ENCODE results near the gene HTT. TPM values are rescaled to one million over a fixed set of nuclear protein-coding genes. Genes with fewer than 3 reads are reported as not detected.

HTT gene
- total and polyA plus RNA-seq, 10 of the 15 experiments (the other 5 are each of a cell fraction or from before 2014, with no cell fraction given) = 3.3 to 113 (median 43.3) TPM

DNA sequence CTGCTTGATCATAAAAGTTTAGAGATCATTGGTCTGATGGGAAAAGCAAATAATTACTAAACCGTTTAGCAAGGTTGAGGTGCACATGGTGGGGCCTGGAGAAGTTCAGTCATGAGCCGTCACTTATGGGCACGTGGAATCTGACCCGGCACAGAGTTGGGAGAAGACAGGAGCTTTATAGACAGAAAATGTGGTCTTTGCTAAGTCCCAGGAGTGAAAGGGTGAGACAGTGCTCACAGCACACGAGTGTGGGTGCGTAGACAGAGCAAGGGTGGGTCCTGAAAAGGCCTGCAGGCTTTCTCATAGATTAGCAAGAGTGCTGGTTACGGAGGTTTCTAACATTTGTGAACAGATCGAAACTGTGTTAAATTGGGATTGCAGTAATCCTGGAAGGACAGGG, 43.8 kb downstream of the HTT start (continued):
- TF ChIP-seq, protein P1, sequence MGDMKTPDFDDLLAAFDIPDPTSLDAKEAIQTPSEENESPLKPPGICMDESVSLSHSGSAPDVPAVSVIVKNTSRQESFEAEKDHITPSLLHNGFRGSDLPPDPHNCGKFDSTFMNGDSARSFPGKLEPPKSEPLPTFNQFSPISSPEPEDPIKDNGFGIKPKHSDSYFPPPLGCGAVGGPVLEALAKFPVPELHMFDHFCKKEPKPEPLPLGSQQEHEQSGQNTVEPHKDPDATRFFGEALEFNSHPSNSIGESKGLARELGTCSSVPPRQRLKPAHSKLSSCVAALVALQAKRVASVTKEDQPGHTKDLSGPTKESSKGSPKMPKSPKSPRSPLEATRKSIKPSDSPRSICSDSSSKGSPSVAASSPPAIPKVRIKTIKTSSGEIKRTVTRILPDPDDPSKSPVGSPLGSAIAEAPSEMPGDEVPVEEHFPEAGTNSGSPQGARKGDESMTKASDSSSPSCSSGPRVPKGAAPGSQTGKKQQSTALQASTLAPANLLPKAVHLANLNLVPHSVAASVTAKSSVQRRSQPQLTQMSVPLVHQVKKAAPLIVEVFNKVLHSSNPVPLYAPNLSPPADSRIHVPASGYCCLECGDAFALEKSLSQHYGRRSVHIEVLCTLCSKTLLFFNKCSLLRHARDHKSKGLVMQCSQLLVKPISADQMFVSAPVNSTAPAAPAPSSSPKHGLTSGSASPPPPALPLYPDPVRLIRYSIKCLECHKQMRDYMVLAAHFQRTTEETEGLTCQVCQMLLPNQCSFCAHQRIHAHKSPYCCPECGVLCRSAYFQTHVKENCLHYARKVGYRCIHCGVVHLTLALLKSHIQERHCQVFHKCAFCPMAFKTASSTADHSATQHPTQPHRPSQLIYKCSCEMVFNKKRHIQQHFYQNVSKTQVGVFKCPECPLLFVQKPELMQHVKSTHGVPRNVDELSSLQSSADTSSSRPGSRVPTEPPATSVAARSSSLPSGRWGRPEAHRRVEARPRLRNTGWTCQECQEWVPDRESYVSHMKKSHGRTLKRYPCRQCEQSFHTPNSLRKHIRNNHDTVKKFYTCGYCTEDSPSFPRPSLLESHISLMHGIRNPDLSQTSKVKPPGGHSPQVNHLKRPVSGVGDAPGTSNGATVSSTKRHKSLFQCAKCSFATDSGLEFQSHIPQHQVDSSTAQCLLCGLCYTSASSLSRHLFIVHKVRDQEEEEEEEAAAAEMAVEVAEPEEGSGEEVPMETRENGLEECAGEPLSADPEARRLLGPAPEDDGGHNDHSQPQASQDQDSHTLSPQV (IDR thresholded peaks at IDR 0.05) = no peak
- no peak for TF ChIP-seq CBFB (IDR thresholded peaks at IDR 0.05; ENCODE audit: low read depth)

DNA sequence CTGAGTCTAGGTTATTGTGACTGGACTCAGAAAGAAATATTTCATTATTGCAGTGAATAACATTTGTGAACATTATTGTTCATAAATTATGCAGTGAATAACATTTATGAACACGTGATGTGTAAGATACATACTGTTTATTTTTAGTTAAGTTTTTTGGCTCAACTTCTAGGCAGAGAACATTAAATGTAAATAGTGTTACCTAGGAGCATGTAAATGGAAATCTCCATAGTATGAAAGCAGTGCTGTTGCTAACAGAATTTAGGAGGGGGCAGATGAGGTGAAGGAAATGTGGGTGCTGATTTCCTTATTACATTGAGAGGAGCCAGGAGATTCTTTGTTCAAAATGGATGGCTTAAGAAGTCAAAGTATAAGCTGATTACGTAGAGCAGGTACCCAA, 45.0 kb downstream of the HTT start:
- intact Hi-C loops (cut with micrococcal nuclease; ENCODE audit: unreplicated experiment) = no loop called here
- Histone ChIP-seq H3K36me3 (ENCODE audit: control insufficient read depth in 2 of 2, insufficient read depth in 2 of 2, low read length in 1 of 2) (peaks cover 31 to 63% of the 10 kb centered on the region in 2 experiments), H3K9ac (ENCODE audit: control insufficient read depth, insufficient read depth, low read length) (no peak overlapping the region), H3K27ac (ENCODE audit: control insufficient read depth, insufficient read depth) (no peak overlapping the region), H3K9me3 (replicated peaks; ENCODE audit: control insufficient read depth, insufficient read depth, low read length) (no peaks in the 10 kb centered on the region), H3K79me2 (ENCODE audit: control insufficient read depth, insufficient read depth, low read length) (no peaks in the 10 kb centered on the region; the same call in 1 of the 2 replicates), H4K20me1 (ENCODE audit: control insufficient read depth, insufficient read depth) (no peaks in the 10 kb centered on the region), H3K27me3 (replicated peaks in 1 of 2; ENCODE audit: control insufficient read depth in 2 of 2, insufficient read depth in 2 of 2, low read length in 1 of 2) (no peaks in the 10 kb centered on the region), H3K4me3 (no peak overlapping the region), H2AFZ (ENCODE audit: control insufficient read depth, low read depth, low read length) (no peak overlapping the region), H3K4me1 (ENCODE audit: control insufficient read depth, insufficient read depth, low read length) (no peaks in the 10 kb centered on the region), H3K4me2 (ENCODE audit: control insufficient read depth, insufficient read depth) (no peak overlapping the region)
- ATAC-seq (no peak), FAIRE-seq (no peak), DNase-seq (ENCODE audit: low read depth, low spot score) (no peak)
- 96% methylated on average over 2 of the region's 2 CpGs for WGBS (ENCODE audit: insufficient coverage, insufficient replicate concordance, low lambda C conversion rate, missing lambda C conversion rate)
- in situ Hi-C loops (cut with MboI) = no loop called here
- TF ChIP-seq, protein P2, sequence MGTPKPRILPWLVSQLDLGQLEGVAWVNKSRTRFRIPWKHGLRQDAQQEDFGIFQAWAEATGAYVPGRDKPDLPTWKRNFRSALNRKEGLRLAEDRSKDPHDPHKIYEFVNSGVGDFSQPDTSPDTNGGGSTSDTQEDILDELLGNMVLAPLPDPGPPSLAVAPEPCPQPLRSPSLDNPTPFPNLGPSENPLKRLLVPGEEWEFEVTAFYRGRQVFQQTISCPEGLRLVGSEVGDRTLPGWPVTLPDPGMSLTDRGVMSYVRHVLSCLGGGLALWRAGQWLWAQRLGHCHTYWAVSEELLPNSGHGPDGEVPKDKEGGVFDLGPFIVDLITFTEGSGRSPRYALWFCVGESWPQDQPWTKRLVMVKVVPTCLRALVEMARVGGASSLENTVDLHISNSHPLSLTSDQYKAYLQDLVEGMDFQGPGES (IDR thresholded peaks at IDR 0.05) = no peak
- TF ChIP-seq CBX3 (IDR thresholded peaks at IDR 0.05; ENCODE audit: borderline replicate concordance, low read depth) (no peak), POLR2AphosphoS2 (IDR thresholded peaks at IDR 0.05; ENCODE audit: low read depth, low read length) (no peak), BCL11A (IDR thresholded peaks at IDR 0.05; ENCODE audit: low read depth, low read length) (no peak), CEBPB (IDR thresholded peaks at IDR 0.05; ENCODE audit: borderline replicate concordance in 1 of 2, low read depth in 2 of 2, low read length in 2 of 2) (no peak), MYC (IDR thresholded peaks at IDR 0.05; ENCODE audit: insufficient read depth, insufficient read length, insufficient replicate concordance, low read length, severe bottlenecking) (no peak), NR2F1 (conservative IDR thresholded peaks at IDR 0.05) (no peak), ZNF217 (IDR thresholded peaks at IDR 0.05) (no peak)
- TF ChIP-seq, protein P3, sequence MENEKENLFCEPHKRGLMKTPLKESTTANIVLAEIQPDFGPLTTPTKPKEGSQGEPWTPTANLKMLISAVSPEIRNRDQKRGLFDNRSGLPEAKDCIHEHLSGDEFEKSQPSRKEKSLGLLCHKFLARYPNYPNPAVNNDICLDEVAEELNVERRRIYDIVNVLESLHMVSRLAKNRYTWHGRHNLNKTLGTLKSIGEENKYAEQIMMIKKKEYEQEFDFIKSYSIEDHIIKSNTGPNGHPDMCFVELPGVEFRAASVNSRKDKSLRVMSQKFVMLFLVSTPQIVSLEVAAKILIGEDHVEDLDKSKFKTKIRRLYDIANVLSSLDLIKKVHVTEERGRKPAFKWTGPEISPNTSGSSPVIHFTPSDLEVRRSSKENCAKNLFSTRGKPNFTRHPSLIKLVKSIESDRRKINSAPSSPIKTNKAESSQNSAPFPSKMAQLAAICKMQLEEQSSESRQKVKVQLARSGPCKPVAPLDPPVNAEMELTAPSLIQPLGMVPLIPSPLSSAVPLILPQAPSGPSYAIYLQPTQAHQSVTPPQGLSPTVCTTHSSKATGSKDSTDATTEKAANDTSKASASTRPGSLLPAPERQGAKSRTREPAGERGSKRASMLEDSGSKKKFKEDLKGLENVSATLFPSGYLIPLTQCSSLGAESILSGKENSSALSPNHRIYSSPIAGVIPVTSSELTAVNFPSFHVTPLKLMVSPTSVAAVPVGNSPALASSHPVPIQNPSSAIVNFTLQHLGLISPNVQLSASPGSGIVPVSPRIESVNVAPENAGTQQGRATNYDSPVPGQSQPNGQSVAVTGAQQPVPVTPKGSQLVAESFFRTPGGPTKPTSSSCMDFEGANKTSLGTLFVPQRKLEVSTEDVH (IDR thresholded peaks at IDR 0.05; ENCODE audit: low read depth, partially characterized antibody) = no peak
- TF ChIP-seq, protein P4, sequence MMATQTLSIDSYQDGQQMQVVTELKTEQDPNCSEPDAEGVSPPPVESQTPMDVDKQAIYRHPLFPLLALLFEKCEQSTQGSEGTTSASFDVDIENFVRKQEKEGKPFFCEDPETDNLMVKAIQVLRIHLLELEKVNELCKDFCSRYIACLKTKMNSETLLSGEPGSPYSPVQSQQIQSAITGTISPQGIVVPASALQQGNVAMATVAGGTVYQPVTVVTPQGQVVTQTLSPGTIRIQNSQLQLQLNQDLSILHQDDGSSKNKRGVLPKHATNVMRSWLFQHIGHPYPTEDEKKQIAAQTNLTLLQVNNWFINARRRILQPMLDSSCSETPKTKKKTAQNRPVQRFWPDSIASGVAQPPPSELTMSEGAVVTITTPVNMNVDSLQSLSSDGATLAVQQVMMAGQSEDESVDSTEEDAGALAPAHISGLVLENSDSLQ (IDR thresholded peaks at IDR 0.05) = no peak
- BruUV-seq (replicated peaks) = no TSS peak
- ChIA-PET CTCF (interaction anchor here (0.9 to 1.0 kb wide), 2 partner anchors 11 to 12 kb away, joined by 3 to 4 read pairs; no protein-coding TSS in a partner anchor), RAD21 (ENCODE audit: unreplicated experiment) (no interaction called here), SMC1A (ENCODE audit: uncharacterized antibody, unreplicated experiment) (no interaction called here), POLR2A (no interaction called here)

All from GM12878 (cell line).